Parathyroid adenoma (tissue), 2 donors: Measurements from ENCODE around the gene GSTA5.

Experiments used
- H2AFZ ChIP-seq: fragments of 300-600 bp; sonication (generic); one replicate; pipeline ENCODE4 v1.7.0; 2017; ENCODE audit warnings: antibody characterized with exemption, mild to moderate bottlenecking
- H3K27ac ChIP-seq: fragments of 300-600 bp; sonication (generic); one replicate; pipeline ENCODE4 v1.7.0; 2017
- H3K27me3 ChIP-seq: fragments of 300-600 bp; sonication (generic); one replicate; pipeline ENCODE4 v1.7.0; 2017; ENCODE audit warnings: low read length; ENCODE audit not compliant: control insufficient read depth, insufficient read depth
- H3K36me3 ChIP-seq: fragments of 300-600 bp; sonication (generic); one replicate; pipeline ENCODE4 v1.7.0; 2017; ENCODE audit warnings: low read length; ENCODE audit not compliant: control insufficient read depth, insufficient read depth
- H3K4me1 ChIP-seq: fragments of 300-600 bp; sonication (generic); one replicate; pipeline ENCODE4 v1.7.0; 2017; ENCODE audit warnings: control low read depth
- H3K4me2 ChIP-seq: fragments of 300-600 bp; sonication (generic); one replicate; pipeline ENCODE4 v1.7.0; 2017; ENCODE audit warnings: low read length
- H3K4me3 ChIP-seq: fragments of 300-600 bp; sonication (generic); one replicate; pipeline ENCODE4 v1.7.0; 2017; ENCODE audit warnings: low read depth, low read length
- H3K79me2 ChIP-seq: fragments of 300-600 bp; sonication (generic); one replicate; pipeline ENCODE4 v1.7.0; 2017; ENCODE audit warnings: control low read depth
- H3K9ac ChIP-seq: fragments of 300-600 bp; sonication (generic); one replicate; pipeline ENCODE4 v1.7.0; 2017; ENCODE audit warnings: mild to moderate bottlenecking
- H3K9me3 ChIP-seq: fragments of 300-600 bp; sonication (generic); one replicate; pipeline ENCODE4 v1.7.0; 2017; ENCODE audit warnings: low read length; ENCODE audit not compliant: control insufficient read depth
- CTCF ChIP-seq: fragments of 300-600 bp; sonication (generic); IDR thresholded peaks from one replicate; pipeline ENCODE4 v1.7.0; 2017; ENCODE audit warnings: antibody characterized with exemption, mild to moderate bottlenecking
- donor health status: primary hyperparathyroidism.

GSTA5 gene

GRCh38 chr6:52840763-52841585 lies at the start of gene GSTA5:
Gene GSTA5 (minus strand): TSS chr6:52840813.
- Histone ChIP-seq H3K4me1 (no peaks in the 10 kb centered on the region), H3K9ac (no peak within 1 kb of the TSS)
- no peak for TF ChIP-seq CTCF

GRCh38 chr6:52890018-52890417 lies 49.4 kb upstream of the GSTA5 start:
- Histone ChIP-seq H3K27ac (no peak overlapping the region), H3K79me2 (no peaks in the 10 kb centered on the region), H3K36me3 (no peaks in the 10 kb centered on the region), H3K4me3 (no peak overlapping the region), H3K4me2 (no peak overlapping the region), H3K4me1 (peaks cover 12% of the 10 kb centered on the region), H3K9ac (no peak overlapping the region), H2AFZ (no peak overlapping the region), H3K27me3 (no peaks in the 10 kb centered on the region), H3K9me3 (no peaks in the 10 kb centered on the region)
- no peak for TF ChIP-seq CTCF

More at GRCh38 chr6:52840763-52841585, at the start of gene GSTA5:
- Histone ChIP-seq H3K27ac (no peak within 1 kb of the TSS), H3K4me2 (no peak within 1 kb of the TSS), H3K9me3 (no peaks in the 10 kb centered on the region), H3K27me3 (no peaks in the 10 kb centered on the region), H3K4me3 (no peak within 1 kb of the TSS), H2AFZ (peak within 1 kb of the TSS; percentile 72), H3K79me2 (no peaks in the 10 kb centered on the region), H3K36me3 (no peaks in the 10 kb centered on the region)

GRCh38 chr6:52887910-52888524 lies 47.4 kb upstream of the GSTA5 start:
- Histone ChIP-seq H3K27ac (no peak overlapping the region), H3K79me2 (no peaks in the 10 kb centered on the region), H3K9me3 (no peaks in the 10 kb centered on the region), H3K4me1 (peaks cover 11% of the 10 kb centered on the region), H3K9ac (no peak overlapping the region), H3K27me3 (no peaks in the 10 kb centered on the region), H3K36me3 (no peaks in the 10 kb centered on the region), H2AFZ (no peak overlapping the region), H3K4me3 (no peak overlapping the region), H3K4me2 (no peak overlapping the region)
- TF ChIP-seq CTCF, result no peak

- H3K27me3 ChIP-seq, result no peaks in the 10 kb centered on the region
- peak overlapping the region; percentile 71 for H3K4me3 ChIP-seq
- no peaks in the 10 kb centered on the region for H3K36me3 ChIP-seq
- H2AFZ ChIP-seq, result peak overlapping the region; percentile 99
- peak; percentile 87 for TF ChIP-seq CTCF
- peak overlapping the region; percentile 76 for H3K27ac ChIP-seq
- peak overlapping the region; percentile 83 for H3K4me2 ChIP-seq
- peaks cover 2% of the 10 kb centered on the region for H3K4me1 ChIP-seq
- no peaks in the 10 kb centered on the region for H3K9me3 ChIP-seq
- no peak overlapping the region for H3K9ac ChIP-seq
- H3K79me2 ChIP-seq, result no peaks in the 10 kb centered on the region
Measured at GRCh38 chr6:52881996-52882841, 41.6 kb upstream of the GSTA5 start.
